Measurements from ENCODE around the gene PLPP7. TPM values are rescaled to one million over a fixed set of nuclear protein-coding genes. Genes with fewer than 3 reads are reported as not detected.

Gene PLPP7
- polyA plus RNA-seq, 2 of the 4 experiments (the other 2 are of a cell fraction): 0.08 TPM; not detected in 1

- POLR2A ChIA-PET: no interaction called here
- TF ChIP-seq TFCP2L1 (CRISPR knock-in tag; IDR thresholded peaks at IDR 0.05) (no peak), POLR2A (IDR thresholded peaks at IDR 0.05; ENCODE audit: low read length) (no peak), HES2 (IDR thresholded peaks at IDR 0.05) (no peak), HOXB5 (CRISPR knock-in tag; IDR thresholded peaks at IDR 0.05) (no peak), CHD4 (IDR thresholded peaks at IDR 0.05; ENCODE audit: borderline replicate concordance) (no peak), MYC (IDR thresholded peaks at IDR 0.05; ENCODE audit: borderline replicate concordance, low read length) (no peak), CHD2 (IDR thresholded peaks at IDR 0.05; ENCODE audit: low read length, partially characterized antibody) (no peak), USF2 (IDR thresholded peaks at IDR 0.05) (no peak)
- peak; percentile 12 to 41; a peak in 2 of 6 replicates for ATAC-seq
- Histone ChIP-seq H3K4me3 (no peak overlapping the region), H3K9me3 (no peaks in the 10 kb centered on the region), H3K4me2 (no peak overlapping the region), H3K4me1 (no peaks in the 10 kb centered on the region), H3K27ac (no peak overlapping the region)
- CTCF ChIA-PET: interaction anchor here (2.6 kb wide), 1 partner anchor 9 kb away, joined by 8 read pairs; no protein-coding TSS in a partner anchor
- no peak for DNase-seq (ENCODE audit: low read depth in 1 of 2, low spot score in 1 of 2)
- WGBS (ENCODE audit: missing lambda C conversion rate): 58% methylated on average over 14 of the region's 16 CpGs
- no peak for FAIRE-seq
Observed at GRCh38 chr9:131302244-131303075, 12.9 kb downstream of the PLPP7 start.

- H3K4me1 ChIP-seq: no peaks in the 10 kb centered on the region
- no peaks in the 10 kb centered on the region for H3K9me3 ChIP-seq
- no peak overlapping the region for H3K4me3 ChIP-seq
- ATAC-seq (peak; percentile 26 to 30; a peak in 1 of 6 replicates), DNase-seq (ENCODE audit: low read depth in 1 of 2, low spot score in 1 of 2) (no peak), FAIRE-seq (no peak)
- ChIA-PET POLR2A (interaction anchor here (0.7 kb wide), 2 partner anchors 33 to 94 kb away, joined by 5 to 8 read pairs; no protein-coding TSS in a partner anchor), CTCF (interaction anchor here (0.6 to 2.6 kb wide), 3 partner anchors 11 to 581 kb away, joined by 3 to 8 read pairs (median 3); no protein-coding TSS in a partner anchor)
- no peak overlapping the region for H3K27ac ChIP-seq
- TF ChIP-seq SMC3 (IDR thresholded peaks at IDR 0.05): no peak
- no peak for TF ChIP-seq TP53 (CRISPR knock-in tag; IDR thresholded peaks at IDR 0.05)
- 64% methylated on average over 9 of the region's 11 CpGs for WGBS (ENCODE audit: missing lambda C conversion rate)
- H3K4me2 ChIP-seq: no peak overlapping the region
Observed at GRCh38 chr9:131303381-131304321, 14.1 kb downstream of the PLPP7 start.

GRCh38 chr9:131304676-131305355 is 15.3 kb downstream of the PLPP7 start:
- DNase-seq (ENCODE audit: low read depth in 1 of 2, low spot score in 1 of 2) (no peak), ATAC-seq (0 out of 6 replicates have a peak, but pooled peaks of 1 of the 2 experiments have one; percentile 21), FAIRE-seq (no peak)
- Histone ChIP-seq H3K4me3 (no peak overlapping the region), H3K4me2 (no peak overlapping the region), H3K4me1 (no peaks in the 10 kb centered on the region), H3K9me3 (no peaks in the 10 kb centered on the region), H3K27ac (no peak overlapping the region)
- WGBS (ENCODE audit: missing lambda C conversion rate): 59% methylated on average over 19 of the region's 19 CpGs
- ChIA-PET CTCF (interaction anchor here (2.0 kb wide), 1 partner anchor 32 kb away, joined by 9 read pairs; no protein-coding TSS in a partner anchor), POLR2A (no interaction called here)
- no peak for TF ChIP-seq NR3C1 (IDR thresholded peaks at IDR 0.05)
- no peak for TF ChIP-seq REST (IDR thresholded peaks at IDR 0.05)
- no peak for TF ChIP-seq ZSCAN20 (CRISPR knock-in tag; IDR thresholded peaks at IDR 0.05)
- no peak for TF ChIP-seq CTCF (IDR thresholded peaks at IDR 0.05)
- TF ChIP-seq EP300 (IDR thresholded peaks at IDR 0.05): no peak
- no peak for TF ChIP-seq PBX3 (IDR thresholded peaks at IDR 0.05)
- TF ChIP-seq MYC (IDR thresholded peaks at IDR 0.05; ENCODE audit: borderline replicate concordance, low read length): no peak
- TF ChIP-seq TP53 (CRISPR knock-in tag; IDR thresholded peaks at IDR 0.05): no peak
- TF ChIP-seq BCL3 (IDR thresholded peaks at IDR 0.05): no peak
- TF ChIP-seq ZNF302 (CRISPR knock-in tag; IDR thresholded peaks at IDR 0.05): no peak
- TF ChIP-seq FOSL2 (IDR thresholded peaks at IDR 0.05): no peak
- no peak for TF ChIP-seq FOSL2 (CRISPR knock-in tag; IDR thresholded peaks at IDR 0.05)

Measured in A549 (cell line).